ENCODE results near the gene P3R3URF. TPM values are rescaled to one million over a fixed set of nuclear protein-coding genes. Genes with fewer than 3 reads are reported as not detected.

The P3R3URF gene
- total and polyA plus RNA-seq, 2 donors (not counting 3 experiments of a cell fraction or from before 2014, with no cell fraction given), result not detected

GRCh38 chr1:46133181-46133658, 43.1 kb downstream of the P3R3URF start:
- Histone ChIP-seq H3K27me3 (ENCODE audit: control insufficient read depth in 2 of 2, insufficient read depth in 2 of 2, low read length in 2 of 2) (no peaks in the 10 kb centered on the region), H3K27ac (ENCODE audit: insufficient read depth, low read depth, low read length) (peak overlapping the region; percentile 86), H3K4me3 (replicated peaks in 1 of 3; ENCODE audit: insufficient read depth in 1 of 3, low read depth in 1 of 3, low read length in 3 of 3) (peak overlapping the region; percentile 40 to 69 (median 49)), H3K9me3 (replicated peaks; ENCODE audit: control insufficient read depth, insufficient read depth, low read length) (no peaks in the 10 kb centered on the region), H3K79me2 (ENCODE audit: control insufficient read depth, insufficient read depth, low read length) (no peaks in the 10 kb centered on the region), H2AFZ (ENCODE audit: low read depth, low read length) (peak overlapping the region; percentile 85), H3K9me1 (replicated peaks; ENCODE audit: control insufficient read depth, extremely low read depth, insufficient read depth, low read length) (no peaks in the 10 kb centered on the region), H3K36me3 (ENCODE audit: control insufficient read depth in 2 of 2, extremely low read depth in 1 of 2, insufficient read depth in 2 of 2, low read length in 2 of 2) (no peaks in the 10 kb centered on the region), H3K4me2 (ENCODE audit: insufficient read depth, low read length) (peak overlapping the region; percentile 87), H3K9ac (replicated peaks; ENCODE audit: extremely low read depth, insufficient read depth, low read length) (peak overlapping the region; percentile 94), H3K4me1 (ENCODE audit: control insufficient read depth, extremely low read depth, insufficient read depth, low read length) (peaks cover 30% of the 10 kb centered on the region), H4K20me1 (replicated peaks; ENCODE audit: control insufficient read depth, extremely low read depth, insufficient read depth, low read length) (no peaks in the 10 kb centered on the region)
- FAIRE-seq, result peak; percentile 33
- ChIA-PET CTCF (no interaction called here), POLR2A (interaction anchor here (1.2 kb wide), 1 partner anchor 11 kb away, joined by 4 read pairs; no protein-coding TSS in a partner anchor)
- dilution Hi-C loops (cut with MboI; ENCODE audit: extremely low pct_ligation_motif_present, low sequenced_read_pairs) (no loop called here), intact Hi-C loops (cut with micrococcal nuclease) (loop anchor here (1.0 to 5.0 kb wide), 5 partner anchors 34 to 446 kb away; partner anchors contain the start of genes GPBP1L1, LRRC41, MAST2 and TMEM69)
- TSS peak; percentile 71 for BruUV-seq (replicated peaks)
- DNase-seq (ENCODE audit: low read depth, low spot score), result no peak
- TF ChIP-seq POLR2AphosphoS5 (IDR thresholded peaks at IDR 0.05; ENCODE audit: insufficient read depth, low read depth, low read length), result no peak
- TF ChIP-seq FOS (IDR thresholded peaks at IDR 0.05; ENCODE audit: borderline replicate concordance, insufficient read depth, low read length), result no peak
- TF ChIP-seq, protein P1, sequence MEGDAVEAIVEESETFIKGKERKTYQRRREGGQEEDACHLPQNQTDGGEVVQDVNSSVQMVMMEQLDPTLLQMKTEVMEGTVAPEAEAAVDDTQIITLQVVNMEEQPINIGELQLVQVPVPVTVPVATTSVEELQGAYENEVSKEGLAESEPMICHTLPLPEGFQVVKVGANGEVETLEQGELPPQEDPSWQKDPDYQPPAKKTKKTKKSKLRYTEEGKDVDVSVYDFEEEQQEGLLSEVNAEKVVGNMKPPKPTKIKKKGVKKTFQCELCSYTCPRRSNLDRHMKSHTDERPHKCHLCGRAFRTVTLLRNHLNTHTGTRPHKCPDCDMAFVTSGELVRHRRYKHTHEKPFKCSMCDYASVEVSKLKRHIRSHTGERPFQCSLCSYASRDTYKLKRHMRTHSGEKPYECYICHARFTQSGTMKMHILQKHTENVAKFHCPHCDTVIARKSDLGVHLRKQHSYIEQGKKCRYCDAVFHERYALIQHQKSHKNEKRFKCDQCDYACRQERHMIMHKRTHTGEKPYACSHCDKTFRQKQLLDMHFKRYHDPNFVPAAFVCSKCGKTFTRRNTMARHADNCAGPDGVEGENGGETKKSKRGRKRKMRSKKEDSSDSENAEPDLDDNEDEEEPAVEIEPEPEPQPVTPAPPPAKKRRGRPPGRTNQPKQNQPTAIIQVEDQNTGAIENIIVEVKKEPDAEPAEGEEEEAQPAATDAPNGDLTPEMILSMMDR (IDR thresholded peaks at IDR 0.05; ENCODE audit: extremely low read depth in 1 of 2, insufficient read depth in 1 of 2, low read depth in 1 of 2, low read length in 2 of 2), result no peak
- no peak for TF ChIP-seq MAX (IDR thresholded peaks at IDR 0.05; ENCODE audit: insufficient read depth, insufficient read length)
- peak; percentile 88 for TF ChIP-seq POLR2A (IDR thresholded peaks at IDR 0.05; ENCODE audit: low read depth, low read length)
- TF ChIP-seq GATA2 (IDR thresholded peaks at IDR 0.05; ENCODE audit: insufficient read depth, insufficient read length, low read depth, low read length), result no peak
- no peak for TF ChIP-seq EZH2 (IDR thresholded peaks at IDR 0.05; ENCODE audit: borderline replicate concordance, low read depth, low read length, severe bottlenecking)
